NK-92 (cell line): ENCODE results near the gene GGCT.

Experiments
- DNase-seq: peaks from one replicate; lab custom pipeline; 2025; ENCODE audit not compliant: unreplicated experiment; lab: John Stamatoyannopoulos, UW

The GGCT gene

DNA sequence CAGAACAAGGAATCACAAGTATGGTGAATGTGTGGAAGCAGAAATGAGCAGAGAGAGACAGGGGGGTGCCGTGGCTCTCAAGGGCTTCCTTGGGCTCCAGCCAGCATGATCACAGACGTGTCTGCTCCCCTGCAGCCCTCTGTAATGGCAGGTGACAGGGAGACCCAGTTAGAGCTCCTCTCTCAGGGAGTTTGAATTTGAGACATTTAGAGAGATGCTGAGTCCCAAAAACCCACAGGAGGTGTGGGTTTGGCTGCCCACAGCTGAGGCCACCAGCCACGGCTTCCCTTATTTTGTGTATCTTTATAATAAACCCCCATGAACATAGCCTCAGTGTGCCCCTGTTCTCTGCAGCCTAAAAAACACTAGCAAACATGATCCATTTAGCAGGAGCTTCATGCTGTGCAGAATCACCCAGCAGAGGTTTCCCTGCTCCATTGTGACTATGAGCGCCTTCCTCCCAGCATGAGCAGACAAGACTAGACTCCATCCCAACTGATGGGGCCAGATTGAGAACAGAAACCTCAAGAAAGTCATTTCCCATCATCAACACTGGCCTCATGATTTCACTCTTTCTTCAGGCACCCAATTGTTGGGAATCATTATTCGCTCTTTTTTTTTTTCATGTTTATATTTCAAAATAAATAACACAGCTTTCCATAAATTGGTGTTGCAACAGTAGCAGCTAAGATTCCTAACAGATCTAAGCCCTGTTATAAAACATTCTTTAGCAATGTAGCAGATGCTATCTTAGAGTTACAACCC is 39.4 kb downstream of the GGCT start:
- DNase-seq = no peak

DNA sequence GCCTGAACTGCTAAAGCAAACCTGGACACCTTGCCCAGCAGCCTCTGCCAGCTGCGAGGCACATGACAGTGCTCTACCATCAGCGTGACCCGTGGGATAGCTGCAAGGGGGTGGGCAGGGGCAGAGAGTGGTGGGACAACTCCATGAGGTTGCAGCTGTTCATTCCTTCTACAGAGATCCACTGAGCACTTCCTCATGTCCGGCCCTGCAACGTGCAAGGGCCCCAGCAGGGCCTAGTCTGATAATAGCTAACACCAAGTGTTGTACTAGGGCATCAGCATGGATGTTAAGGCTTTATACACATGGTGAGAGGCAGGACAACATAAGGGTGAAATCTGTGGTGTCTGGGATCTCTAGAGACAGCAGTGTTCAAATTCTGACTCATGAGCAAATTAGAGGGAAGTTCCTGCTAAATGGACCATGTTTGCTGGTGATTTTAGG is 40.4 kb downstream of the GGCT start:
- no peak for DNase-seq

- no peak for DNase-seq
These were observed 41.1 kb downstream of the GGCT start for GRCh38 chr7:30463405-30464145.

DNA sequence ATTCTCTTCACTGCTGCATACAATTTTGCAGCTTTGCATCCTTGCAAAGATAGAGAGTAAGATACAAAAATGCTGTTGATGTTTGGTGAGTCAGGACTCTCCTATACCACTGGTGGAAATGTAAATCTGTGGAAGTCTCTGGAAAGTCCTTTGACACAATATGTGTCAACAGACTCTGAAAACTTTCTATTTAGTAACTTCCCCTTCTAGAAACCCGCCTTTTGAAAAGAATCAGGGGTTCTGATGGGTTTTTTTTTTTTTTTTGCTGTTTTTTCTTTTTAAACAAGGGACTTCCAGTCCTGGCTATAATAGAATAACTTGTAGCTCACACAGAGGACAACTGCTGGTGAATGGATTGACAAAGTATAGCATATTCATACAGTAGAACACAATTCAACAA is 42.5 kb downstream of the GGCT start:
- no peak for DNase-seq

DNA sequence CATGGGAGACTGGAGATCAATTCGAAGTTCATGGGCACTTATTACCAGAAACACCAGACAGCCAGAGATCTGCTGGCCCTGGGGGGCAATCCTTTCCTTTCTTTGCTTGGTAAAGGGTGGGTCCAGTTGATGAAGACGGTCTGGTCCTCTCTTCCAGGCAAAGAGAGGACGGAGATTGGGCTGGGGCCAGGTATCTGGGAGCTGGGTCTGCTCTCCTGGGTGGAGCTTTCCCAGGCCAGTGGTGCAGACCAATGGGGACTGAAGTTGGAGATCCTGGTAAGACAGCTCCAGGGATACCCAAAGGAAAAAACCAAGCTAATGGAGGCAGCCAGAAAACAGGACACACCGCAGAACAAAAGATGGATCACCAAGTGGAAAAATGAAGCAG is 44.4 kb downstream of the GGCT start:
- no peak for DNase-seq

DNA sequence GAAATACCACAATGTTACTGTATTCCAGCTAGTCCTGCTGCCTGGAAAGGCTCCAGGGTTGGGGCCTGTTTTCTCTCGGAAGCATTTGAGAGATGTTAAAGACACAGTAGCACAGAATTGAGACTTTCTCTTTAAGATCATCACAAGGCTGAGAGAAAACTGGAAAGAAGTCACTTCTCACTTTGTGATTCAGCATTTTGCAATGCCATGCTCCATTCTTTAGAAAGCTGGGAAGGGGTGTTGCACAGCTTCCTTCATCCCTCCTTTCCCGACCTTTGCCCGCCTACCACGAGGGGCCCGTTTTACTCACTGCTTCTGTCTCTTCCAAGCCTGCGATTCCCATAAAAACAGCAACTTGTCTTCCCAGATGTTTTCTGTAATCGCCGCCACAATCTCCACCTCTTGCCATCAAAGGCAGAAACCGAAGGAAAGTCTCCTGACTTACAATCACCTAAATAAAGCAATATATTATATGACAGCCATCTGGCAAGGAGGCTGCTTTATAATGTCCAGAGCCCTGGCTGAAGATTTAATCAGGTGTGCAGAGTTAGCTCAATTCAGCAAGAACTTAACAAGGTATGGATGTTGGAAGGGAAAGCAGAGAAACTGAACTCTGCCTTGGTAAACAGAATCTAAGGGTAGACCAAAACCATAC is 44.9 kb downstream of the GGCT start:
- DNase-seq = no peak

DNA sequence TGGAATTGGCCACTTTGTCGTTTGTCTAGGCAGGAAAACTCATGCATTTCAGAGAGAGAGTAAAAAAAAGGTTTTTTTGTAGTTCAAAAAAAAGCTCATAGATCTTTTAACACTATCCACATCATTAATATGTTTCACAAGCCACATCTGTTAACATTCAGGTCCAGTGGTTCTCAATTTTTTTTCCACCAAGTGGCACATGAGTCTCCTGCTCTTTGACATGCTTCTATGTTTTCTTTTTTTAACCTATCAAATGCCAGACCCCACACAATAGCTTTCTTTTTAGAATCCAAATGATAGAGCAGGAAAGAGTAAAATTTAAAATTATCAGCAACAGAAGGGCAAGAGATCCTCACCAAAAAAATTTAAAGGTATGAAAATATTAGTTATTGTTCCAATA is 46.3 kb downstream of the GGCT start:
- no peak for DNase-seq

DNA sequence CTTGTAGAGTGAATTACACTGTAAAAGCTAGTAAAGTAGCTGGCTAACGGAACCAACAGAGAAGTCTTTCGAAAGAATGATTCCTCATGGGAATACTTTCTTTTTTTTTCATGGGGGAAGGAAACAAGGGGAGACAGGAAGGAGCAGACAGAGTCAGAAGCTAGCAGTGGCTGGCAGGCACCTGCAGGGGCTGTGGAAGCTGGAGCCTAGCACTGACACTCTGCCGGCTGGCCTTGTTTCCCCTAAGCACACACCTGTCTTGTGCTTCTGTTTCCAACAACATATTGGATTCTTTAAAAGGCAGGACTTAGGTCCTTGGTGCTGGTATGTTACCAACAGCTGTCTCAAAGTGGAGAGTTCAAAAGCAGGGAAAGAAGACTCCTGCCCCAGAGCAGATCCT is 50.7 kb downstream of the GGCT start:
- no peak for DNase-seq

GRCh38 chr7:30453016-30453415 is 51.6 kb downstream of the GGCT start:
- no peak for DNase-seq

DNA sequence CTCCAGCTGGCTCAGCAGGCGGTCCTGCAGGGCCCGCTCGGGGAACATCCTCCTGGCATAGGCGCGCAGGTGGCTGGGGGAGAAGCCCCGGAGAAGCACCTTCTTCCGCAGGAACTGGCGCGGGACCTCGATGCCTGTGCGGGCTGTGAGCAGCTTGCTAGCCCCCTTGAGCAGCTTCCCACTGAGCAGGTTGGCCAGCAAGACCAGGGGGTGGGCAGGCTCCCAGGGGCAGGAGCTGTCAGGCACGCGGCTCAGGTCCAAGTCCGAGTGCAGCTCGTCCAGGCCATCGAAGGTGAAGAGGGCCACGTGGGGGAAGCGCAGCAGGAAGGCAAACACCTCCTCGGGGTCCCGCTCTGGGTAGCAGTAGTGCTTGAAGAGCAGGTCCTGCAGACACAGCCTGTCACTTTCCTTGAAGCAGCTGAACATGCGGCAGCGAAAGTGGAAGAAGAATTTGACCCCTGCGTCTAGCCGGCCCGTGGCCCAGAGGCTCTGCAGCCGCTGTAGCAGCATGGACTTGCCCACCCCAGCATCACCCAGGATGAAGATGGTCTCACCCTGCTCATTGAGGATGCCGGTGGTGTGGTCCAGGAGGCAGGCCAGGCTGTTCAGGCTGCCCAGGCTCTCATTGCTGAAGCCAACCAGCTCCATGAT is 52.2 kb downstream of the GGCT start:
- DNase-seq = no peak

DNA sequence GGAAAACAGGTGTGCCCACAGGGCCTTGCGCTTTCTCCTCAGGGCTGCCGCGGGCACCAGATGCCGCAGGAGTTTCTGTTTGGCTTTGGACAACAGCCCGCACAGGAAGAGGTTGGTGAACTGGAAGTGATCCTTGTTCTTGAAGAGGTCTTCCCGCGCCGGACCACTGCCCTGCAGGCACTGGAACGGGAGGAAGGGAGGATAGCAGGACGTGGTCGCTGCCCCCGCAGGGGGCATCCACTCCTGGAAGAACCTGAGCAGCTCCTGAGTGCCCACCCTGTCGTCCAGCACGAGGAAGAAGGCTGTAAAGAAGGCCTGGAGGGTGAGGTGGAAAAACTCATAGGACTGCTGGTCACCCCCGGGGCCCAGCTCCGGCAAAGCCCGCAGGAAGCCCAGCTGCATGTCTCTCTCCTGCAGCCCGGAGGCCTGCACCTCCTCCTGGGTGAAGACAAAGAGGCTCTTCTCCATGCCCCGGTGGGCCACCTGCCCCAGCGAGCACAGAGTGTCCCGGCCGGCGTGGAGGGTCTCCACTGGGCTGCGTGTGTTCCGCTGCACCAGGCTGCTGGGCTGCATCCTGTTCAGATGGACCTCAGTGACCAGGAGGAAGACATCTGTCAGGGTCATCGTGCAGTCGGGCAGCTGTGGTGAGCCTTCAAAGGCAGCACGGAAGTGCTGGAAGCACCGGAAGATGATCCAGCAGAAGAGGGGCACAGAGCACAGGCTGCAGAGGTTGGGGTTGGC is 52.9 kb downstream of the GGCT start:
- DNase-seq = no peak

DNA sequence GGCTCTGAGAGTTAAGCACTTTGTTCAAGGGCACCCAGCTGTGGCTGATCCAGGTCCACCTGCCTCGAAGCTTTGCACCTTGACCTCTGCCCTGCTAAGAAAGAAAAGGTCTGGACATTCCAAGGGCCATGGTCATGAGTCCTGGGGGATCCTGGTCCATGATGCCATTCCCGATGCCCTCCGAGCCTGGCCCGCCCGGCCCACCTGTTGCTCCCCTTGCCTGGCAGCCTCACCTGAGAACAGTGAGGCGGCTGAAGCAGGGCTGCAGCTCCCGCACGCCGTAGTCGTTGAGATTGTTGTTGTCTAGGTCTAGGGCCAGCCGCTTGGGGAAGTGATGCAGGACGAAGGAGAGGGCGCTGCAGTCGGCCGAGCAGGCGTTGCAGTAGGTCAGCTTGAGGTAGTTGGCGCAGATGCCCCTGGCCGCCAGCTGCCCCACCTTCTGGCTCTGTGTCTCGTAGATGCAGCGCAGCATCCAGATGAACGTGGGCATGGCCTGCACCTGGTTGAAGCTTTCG is 53.6 kb downstream of the GGCT start:
- no peak for DNase-seq

GRCh38 chr7:30450240-30450982 is 54.2 kb downstream of the GGCT start:
- no peak for DNase-seq

GRCh38 chr7:30448461-30449189 is 56.0 kb downstream of the GGCT start:
- no peak for DNase-seq

- DNase-seq = no peak
These were observed 57.2 kb downstream of the GGCT start for GRCh38 chr7:30447466-30447865.
